Effector memory CD4-positive, alpha-beta T cell (primary cell): Measurements from ENCODE around the gene ZFP14.
A peak's percentile ranks its signal among the peaks of the same experiment; 100 is the strongest.

Source experiments
- DNase-seq, 3 donors: peaks; one replicate each; pipeline ENCODE4 v3.0.0-alpha.2; 2020
- H3K27ac ChIP-seq: 2 replicates; pipeline ENCODE4 v1.7.0; 2013; ENCODE audit warnings: mild to moderate bottlenecking, low read length, moderate library complexity; ENCODE audit not compliant: insufficient read depth, poor library complexity, severe bottlenecking
- H3K27me3 ChIP-seq: replicated peaks from 2 replicates; pipeline ENCODE4 v1.7.0; 2013; ENCODE audit warnings: mild to moderate bottlenecking, low read length; ENCODE audit not compliant: insufficient read depth, control insufficient read depth, poor library complexity, severe bottlenecking
- H3K36me3 ChIP-seq: 2 replicates; pipeline ENCODE4 v1.7.0; 2013; ENCODE audit warnings: mild to moderate bottlenecking, low read length, moderate library complexity; ENCODE audit not compliant: control insufficient read depth, insufficient read depth
- H3K4me1 ChIP-seq: 2 replicates; pipeline ENCODE4 v1.7.0; 2013; ENCODE audit warnings: low read length, mild to moderate bottlenecking; ENCODE audit not compliant: control insufficient read depth, insufficient read depth, poor library complexity, severe bottlenecking
- H3K4me3 ChIP-seq: 2 replicates; pipeline ENCODE4 v1.7.0; 2013; ENCODE audit warnings: low read length, low read depth, mild to moderate bottlenecking; ENCODE audit not compliant: insufficient read depth, poor library complexity, severe bottlenecking
- H3K9me3 ChIP-seq: 2 replicates; pipeline ENCODE4 v1.7.0; 2013; ENCODE audit warnings: mild to moderate bottlenecking, low read length, moderate library complexity; ENCODE audit not compliant: control insufficient read depth
- total RNA-seq, 3 donors: gene quantifications; one replicate each; lab custom pipeline; 2026; lab: John Stamatoyannopoulos, UW

Gene ZFP14
- total RNA-seq: 9.3 to 15.5 (median 12.1) reads per million in 3 donors

- H3K27me3 ChIP-seq: no peaks in the 10 kb centered on the region
- DNase-seq: peak; percentile 85 to 92 (median 89)
- peaks cover 9% of the 10 kb centered on the region for H3K4me1 ChIP-seq
- no peaks in the 10 kb centered on the region for H3K9me3 ChIP-seq
- peak within 1 kb of the TSS; percentile 84 for H3K27ac ChIP-seq
- peak within 1 kb of the TSS; percentile 95 for H3K4me3 ChIP-seq
- H3K36me3 ChIP-seq: no peaks in the 10 kb centered on the region
Observed at GRCh38 chr19:36378625-36379509, at the start of gene ZFP14. ZFP14 (minus strand) TSS chr19:36379201; CDS start chr19:36367892, 11,309 bp downstream.

GRCh38 chr19:36423925-36424324, 44.9 kb upstream of the ZFP14 start:
- no peaks in the 10 kb centered on the region for H3K27me3 ChIP-seq
- H3K9me3 ChIP-seq: peaks cover 4% of the 10 kb centered on the region
- H3K4me1 ChIP-seq: peaks cover 4% of the 10 kb centered on the region
- H3K27ac ChIP-seq: no peak overlapping the region
- no peaks in the 10 kb centered on the region for H3K36me3 ChIP-seq
- no peak for DNase-seq
- no peak overlapping the region for H3K4me3 ChIP-seq

- Histone ChIP-seq H3K27ac (no peak overlapping the region), H3K36me3 (no peaks in the 10 kb centered on the region), H3K4me1 (peaks cover 9% of the 10 kb centered on the region), H3K9me3 (peaks cover 4% of the 10 kb centered on the region), H3K27me3 (no peaks in the 10 kb centered on the region), H3K4me3 (peak overlapping the region; percentile 4)
- no peak for DNase-seq
Observed at GRCh38 chr19:36421749-36422481, 42.9 kb upstream of the ZFP14 start.

GRCh38 chr19:36420961-36421748, 42.2 kb upstream of the ZFP14 start:
- peak overlapping the region; percentile 4 for H3K4me3 ChIP-seq
- peaks cover 9% of the 10 kb centered on the region for H3K4me1 ChIP-seq
- no peak for DNase-seq
- H3K9me3 ChIP-seq: peaks cover 4% of the 10 kb centered on the region
- H3K27ac ChIP-seq: no peak overlapping the region
- no peaks in the 10 kb centered on the region for H3K36me3 ChIP-seq
- no peaks in the 10 kb centered on the region for H3K27me3 ChIP-seq

GRCh38 chr19:36418287-36419001, 39.4 kb upstream of the ZFP14 start, which contains the start of gene ZFP82:
ZFP82 (minus strand) TSS chr19:36418644; CDS start chr19:36409789, 8,855 bp downstream.
- Histone ChIP-seq H3K4me1 (peaks cover 9% of the 10 kb centered on the region), H3K4me3 (peak within 1 kb of the TSS; percentile 75), H3K27me3 (no peaks in the 10 kb centered on the region), H3K36me3 (no peaks in the 10 kb centered on the region), H3K9me3 (peaks cover 4% of the 10 kb centered on the region), H3K27ac (peak within 1 kb of the TSS; percentile 67)
- DNase-seq: peak; percentile 21 to 58 (median 43)

GRCh38 chr19:36417752-36418286, 38.8 kb upstream of the ZFP14 start:
- Histone ChIP-seq H3K4me3 (peak overlapping the region; percentile 75), H3K36me3 (no peaks in the 10 kb centered on the region), H3K27me3 (no peaks in the 10 kb centered on the region), H3K27ac (peak overlapping the region; percentile 67), H3K9me3 (peaks cover 4% of the 10 kb centered on the region), H3K4me1 (peaks cover 9% of the 10 kb centered on the region)
- no peak for DNase-seq

- no peaks in the 10 kb centered on the region for H3K27me3 ChIP-seq
- DNase-seq: no peak
- H3K36me3 ChIP-seq: peaks cover 49% of the 10 kb centered on the region
- H3K4me1 ChIP-seq: no peaks in the 10 kb centered on the region
- H3K9me3 ChIP-seq: no peaks in the 10 kb centered on the region
- H3K4me3 ChIP-seq: no peak overlapping the region
- H3K27ac ChIP-seq: no peak overlapping the region
Observed at GRCh38 chr19:36409841-36410240, 30.8 kb upstream of the ZFP14 start.

- Histone ChIP-seq H3K9me3 (peaks cover 4% of the 10 kb centered on the region), H3K4me1 (no peaks in the 10 kb centered on the region), H3K27ac (no peak overlapping the region), H3K4me3 (no peak overlapping the region), H3K36me3 (peaks cover 61% of the 10 kb centered on the region), H3K27me3 (no peaks in the 10 kb centered on the region)
- no peak for DNase-seq
Observed at GRCh38 chr19:36408101-36408500, 29.1 kb upstream of the ZFP14 start.

- no peak for DNase-seq
- Histone ChIP-seq H3K27me3 (no peaks in the 10 kb centered on the region), H3K4me1 (no peaks in the 10 kb centered on the region), H3K4me3 (no peak overlapping the region), H3K27ac (no peak overlapping the region), H3K36me3 (peaks cover 82% of the 10 kb centered on the region), H3K9me3 (peaks cover 4% of the 10 kb centered on the region)
Observed at GRCh38 chr19:36404498-36404897, 25.5 kb upstream of the ZFP14 start.
